Measurements from ENCODE around the gene CCDC78.

Gene CCDC78

DNA sequence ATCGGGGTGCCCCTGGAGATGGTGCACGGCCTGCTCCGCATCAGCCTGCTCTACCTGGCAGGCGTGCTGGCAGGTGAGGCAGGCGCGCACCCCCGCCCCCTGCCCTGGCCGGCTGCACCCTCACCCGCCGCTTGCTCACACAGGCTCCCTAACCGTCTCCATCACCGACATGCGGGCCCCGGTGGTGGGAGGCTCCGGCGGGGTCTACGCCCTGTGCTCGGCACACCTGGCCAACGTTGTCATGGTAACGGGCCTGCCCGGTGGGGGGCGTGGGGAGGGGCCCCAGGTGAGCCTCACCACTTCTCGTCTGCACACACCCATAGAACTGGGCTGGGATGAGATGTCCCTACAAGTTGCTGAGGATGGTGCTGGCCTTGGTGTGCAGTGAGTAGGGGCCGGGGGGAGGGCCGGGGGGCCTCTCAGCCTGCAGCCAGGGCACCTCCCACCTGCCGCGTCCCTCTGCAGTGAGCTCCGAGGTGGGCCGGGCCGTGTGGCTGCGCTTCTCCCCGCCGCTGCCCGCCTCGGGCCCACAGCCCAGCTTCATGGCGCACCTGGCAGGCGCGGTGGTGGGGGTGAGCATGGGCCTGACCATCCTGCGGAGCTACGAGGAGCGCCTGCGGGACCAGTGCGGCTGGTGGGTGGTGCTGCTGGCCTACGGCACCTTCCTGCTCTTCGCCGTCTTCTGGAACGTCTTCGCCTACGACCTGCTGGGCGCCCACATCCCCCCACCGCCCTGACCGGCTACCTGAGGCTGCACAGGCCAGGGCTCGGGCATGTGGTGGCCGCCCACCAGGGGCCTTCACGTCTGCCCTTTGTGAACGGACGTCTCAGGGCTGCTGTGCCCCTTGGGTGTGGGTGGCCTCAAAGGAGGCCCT lies 48.7 kb downstream of the CCDC78 start:
- no peak for DNase-seq (ENCODE audit: low spot score)

DNA sequence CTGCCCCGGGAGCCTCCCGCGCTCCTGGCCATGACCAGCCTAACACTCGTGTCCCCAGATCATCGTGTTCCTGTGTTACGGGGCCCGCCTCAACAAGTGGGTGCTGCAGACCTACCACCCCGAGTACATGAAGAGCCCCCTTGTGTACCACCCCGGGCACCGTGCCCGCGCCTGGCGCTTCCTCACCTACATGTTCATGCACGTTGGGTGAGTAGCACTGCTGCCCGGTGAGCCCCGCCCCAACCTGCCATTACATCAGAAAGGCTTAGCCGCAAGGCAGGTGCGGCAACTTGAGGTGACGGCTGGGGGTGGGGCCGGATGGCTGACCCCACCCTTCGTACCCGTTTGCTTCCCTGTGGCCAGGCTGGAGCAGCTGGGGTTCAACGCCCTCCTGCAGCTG lies 49.3 kb downstream of the CCDC78 start:
- DNase-seq (ENCODE audit: low spot score) = no peak

DNA sequence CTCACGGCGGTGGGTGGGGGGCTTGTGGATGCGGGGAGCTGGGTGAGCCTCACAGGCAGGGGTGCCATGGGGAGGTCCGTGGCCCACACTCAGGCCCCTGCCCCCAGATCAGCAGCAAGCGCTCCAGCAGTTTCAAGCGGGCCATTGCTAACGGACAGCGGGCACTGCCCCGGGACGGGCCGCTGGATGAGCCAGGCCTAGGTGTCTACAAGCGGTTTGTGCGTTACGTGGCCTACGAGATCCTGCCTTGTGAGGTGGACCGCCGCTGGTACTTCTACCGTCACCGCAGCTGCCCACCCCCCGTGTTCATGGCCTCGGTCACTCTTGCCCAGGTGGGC lies 49.7 kb downstream of the CCDC78 start:
- no peak for DNase-seq (ENCODE audit: low spot score)

DNA sequence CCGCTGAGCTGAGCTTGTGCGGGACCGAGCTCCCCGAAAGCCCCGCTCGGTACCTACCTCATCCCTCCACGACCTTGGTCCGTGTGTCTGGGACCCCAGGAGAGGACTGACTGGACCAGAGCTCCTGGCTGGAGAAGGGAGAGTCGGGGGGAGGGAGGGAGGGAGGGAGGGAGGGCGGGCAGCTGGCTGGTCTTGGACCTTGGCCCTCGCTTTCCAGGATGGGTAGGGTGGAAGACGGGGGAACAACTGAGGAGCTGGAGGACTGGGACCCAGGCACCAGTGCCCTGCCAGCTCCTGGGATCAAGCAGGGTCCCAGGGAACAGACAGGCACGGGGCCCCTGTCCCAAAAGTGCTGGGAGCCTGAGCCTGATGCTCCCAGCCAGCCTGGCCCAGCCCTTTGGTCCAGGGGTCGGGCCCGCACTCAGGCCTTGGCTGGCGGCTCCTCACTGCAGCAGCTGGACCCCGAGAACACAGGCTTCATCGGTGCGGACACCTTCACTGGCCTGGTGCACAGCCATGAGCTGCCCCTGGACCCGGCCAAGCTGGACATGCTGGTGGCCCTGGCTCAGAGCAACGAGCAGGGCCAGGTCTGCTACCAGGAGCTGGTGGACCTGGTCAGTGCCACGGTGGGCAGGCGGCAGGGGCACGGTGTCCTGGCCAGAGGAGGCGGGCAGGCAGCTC lies 50.2 kb downstream of the CCDC78 start:
- DNase-seq (ENCODE audit: low spot score) = no peak

DNA sequence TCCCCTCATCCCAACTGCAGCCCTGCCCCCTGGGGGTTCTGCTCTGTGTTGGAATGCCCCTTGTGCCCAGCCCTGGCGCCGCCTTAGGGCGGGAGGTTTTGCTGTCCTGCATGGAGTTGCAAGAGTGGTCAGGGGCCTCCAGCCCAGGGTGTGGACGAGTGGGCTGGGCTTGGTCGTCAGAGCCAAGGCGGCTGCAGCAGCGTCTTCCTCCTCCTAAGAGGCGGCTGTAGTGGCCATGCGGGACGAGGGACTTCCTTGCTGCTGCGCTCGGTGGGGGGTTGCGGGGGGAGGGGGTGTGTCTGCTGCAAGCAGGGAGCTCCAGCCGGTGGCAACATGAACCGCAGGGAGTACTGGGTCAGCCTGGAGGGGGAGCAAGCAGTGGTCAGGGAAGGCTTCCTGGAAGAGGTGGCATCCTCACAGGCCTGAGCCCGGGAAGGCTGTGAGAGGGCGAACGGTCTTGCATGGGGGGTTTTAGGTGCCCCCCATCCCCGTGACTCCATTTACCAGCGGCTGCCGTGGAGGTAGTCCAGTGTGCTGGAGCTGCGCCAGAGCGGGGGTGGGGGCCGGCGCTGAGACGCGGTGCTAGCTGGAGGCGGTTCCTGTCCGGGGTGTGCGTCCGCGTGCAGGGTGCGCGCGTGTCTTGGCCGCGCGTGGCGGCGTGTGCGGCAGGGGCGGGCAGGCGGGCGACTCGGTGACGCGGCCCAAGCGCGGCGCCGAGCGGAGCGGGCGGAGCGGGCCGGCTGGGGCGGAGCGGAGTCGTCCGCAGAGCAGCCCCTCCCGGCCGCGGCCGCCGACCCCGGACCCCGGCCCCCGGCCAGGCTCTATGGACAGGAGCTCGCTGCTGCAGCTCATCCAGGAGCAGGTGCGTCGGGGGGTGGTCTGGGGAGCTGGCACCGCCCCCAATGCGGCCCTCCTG lies 51.0 kb downstream of the CCDC78 start, which contains the start of gene RHBDL1:
Gene RHBDL1 (plus strand): TSS at position 704 of the 916 bp plus-strand sequence. CDS start 120 bp downstream, at position 824.
- no peak for DNase-seq (ENCODE audit: low spot score)

DNA sequence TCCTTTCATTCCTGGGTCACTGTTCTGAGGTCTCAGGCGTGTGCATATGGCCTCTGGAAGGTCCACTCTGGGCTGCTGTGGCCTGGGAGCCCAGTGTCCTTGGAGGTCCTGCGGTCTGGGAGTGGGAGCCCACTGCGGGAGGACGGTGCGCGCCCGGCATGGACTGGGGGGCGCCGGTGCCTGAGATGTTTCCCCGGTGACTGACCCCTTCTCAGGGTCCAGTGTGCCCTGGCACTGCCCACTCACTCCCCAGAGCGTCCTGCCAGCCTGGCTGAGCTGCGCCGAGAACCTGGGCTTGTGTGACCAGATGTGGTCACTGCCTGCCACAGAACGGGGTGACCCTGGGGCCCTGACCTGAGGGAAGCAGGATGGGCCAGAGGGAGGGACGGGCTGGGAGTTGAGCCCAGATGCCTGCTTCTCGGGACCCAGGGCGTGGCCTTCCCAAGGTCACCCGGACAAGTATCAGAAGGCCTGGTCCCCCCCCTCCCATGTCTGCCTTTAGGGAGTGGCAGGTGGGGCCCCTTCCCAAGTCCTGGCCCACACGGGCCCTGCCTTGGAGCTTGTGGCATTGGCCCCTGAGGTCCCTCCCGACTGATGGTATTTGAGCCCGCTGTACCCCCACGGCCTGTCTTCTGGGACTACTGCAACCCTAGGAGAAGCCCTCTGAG lies 51.9 kb downstream of the CCDC78 start:
- no peak for DNase-seq (ENCODE audit: low spot score)

DNA sequence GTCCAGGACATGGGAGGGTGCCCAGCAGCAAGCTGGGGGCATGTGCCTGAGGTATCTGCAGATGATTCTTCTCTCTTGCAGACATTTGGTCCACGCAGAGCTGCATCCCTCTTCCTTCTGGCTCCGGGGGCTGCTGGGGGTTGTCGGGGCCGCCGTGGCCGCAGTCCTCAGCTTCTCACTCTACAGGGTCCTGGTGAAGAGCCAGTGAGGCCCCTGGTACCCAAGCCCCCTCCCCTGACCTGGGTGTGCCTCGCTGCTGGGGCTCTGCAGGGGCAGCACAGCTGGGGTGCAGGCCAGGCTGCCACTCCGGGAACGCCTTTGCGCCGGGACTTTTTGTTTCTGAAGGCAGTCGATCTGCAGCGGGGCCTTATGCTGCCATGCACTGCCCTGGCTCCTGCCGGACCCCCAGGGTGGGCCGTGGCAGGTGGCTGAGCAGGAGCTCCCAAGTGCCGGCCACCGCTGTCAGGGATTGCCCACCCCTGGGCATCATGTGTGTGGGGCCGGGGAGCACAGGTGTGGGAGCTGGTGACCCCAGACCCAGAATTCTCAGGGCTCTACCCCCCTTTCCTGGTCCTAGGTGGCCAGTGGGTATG lies 52.7 kb downstream of the CCDC78 start:
- no peak for DNase-seq (ENCODE audit: low spot score)

DNA sequence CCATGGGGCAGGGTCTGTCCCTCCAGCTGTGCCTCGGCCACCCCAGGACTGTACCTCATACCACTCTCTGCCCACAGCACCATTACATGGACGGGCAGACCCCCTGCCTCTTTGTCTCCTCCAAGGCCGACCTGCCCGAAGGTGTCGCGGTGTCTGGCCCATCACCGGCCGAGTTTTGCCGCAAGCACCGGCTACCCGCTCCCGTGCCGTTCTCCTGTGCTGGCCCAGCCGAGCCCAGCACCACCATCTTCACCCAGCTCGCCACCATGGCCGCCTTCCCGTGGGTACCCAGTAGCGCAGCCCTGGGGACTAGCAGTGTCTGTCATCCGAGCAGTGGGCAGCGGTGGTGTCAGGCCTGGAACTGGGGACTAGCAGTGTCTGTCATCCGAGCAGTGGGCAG lies 53.4 kb downstream of the CCDC78 start:
- DNase-seq (ENCODE audit: low spot score) = no peak

Measured in COLO829 (cell line).